Hepatocyte (in vitro differentiated cells): Measurements from ENCODE around the gene SASS6.

Experiments used
- EZH2 ChIP-seq: fragments of 200-600 bp; sonication (generic); IDR thresholded peaks from 2 replicates; pipeline ENCODE4 v1.6.1; 2016; ENCODE audit warnings: antibody characterized with exemption, mild to moderate bottlenecking, borderline replicate concordance
- EZH2phosphoT487 ChIP-seq: fragments of 200-600 bp; sonication (generic); IDR thresholded peaks from one replicate; pipeline ENCODE4 v1.6.1; 2018; ENCODE audit warnings: antibody characterized with exemption, mild to moderate bottlenecking, low read depth, moderate library complexity; ENCODE audit not compliant: unreplicated experiment, severe bottlenecking
- TF ChIP-seq, protein P1 (sequence below): fragments of 200-600 bp; sonication (generic); IDR thresholded peaks from 2 replicates; pipeline ENCODE4 v1.5.1; 2016; ENCODE audit warnings: antibody characterized with exemption, mild to moderate bottlenecking; ENCODE audit not compliant: poor library complexity

DNA sequence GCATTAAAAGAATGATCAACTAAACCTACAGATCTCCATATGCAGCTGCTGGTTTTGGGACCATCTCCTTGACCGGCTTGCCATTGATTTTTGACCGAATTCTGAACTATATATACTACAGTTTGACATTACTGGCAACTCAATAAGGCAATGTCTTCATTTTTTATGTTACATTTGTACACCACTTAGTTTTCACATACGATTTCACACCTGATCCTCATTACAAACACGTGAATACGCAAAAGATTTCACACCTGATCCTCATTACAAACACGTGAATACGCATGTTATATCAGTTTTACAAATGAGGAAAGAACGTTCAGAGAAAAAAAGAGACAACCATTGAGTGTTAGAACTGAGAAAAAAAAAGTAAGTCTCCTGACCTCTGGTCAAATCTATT lies 1.1 kb downstream of the SASS6 start:
- TF ChIP-seq, protein P1, sequence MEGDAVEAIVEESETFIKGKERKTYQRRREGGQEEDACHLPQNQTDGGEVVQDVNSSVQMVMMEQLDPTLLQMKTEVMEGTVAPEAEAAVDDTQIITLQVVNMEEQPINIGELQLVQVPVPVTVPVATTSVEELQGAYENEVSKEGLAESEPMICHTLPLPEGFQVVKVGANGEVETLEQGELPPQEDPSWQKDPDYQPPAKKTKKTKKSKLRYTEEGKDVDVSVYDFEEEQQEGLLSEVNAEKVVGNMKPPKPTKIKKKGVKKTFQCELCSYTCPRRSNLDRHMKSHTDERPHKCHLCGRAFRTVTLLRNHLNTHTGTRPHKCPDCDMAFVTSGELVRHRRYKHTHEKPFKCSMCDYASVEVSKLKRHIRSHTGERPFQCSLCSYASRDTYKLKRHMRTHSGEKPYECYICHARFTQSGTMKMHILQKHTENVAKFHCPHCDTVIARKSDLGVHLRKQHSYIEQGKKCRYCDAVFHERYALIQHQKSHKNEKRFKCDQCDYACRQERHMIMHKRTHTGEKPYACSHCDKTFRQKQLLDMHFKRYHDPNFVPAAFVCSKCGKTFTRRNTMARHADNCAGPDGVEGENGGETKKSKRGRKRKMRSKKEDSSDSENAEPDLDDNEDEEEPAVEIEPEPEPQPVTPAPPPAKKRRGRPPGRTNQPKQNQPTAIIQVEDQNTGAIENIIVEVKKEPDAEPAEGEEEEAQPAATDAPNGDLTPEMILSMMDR = no peak
- no peak for TF ChIP-seq EZH2
- TF ChIP-seq EZH2phosphoT487 = no peak
